Naive thymus-derived CD8-positive, alpha-beta T cell (primary cell): ENCODE results near the gene ATAD3B. TPM values are rescaled to one million over a fixed set of nuclear protein-coding genes. Genes with fewer than 3 reads are reported as not detected.

Experiments
- ATAC-seq, 2 donors: fragments of 150-1000 bp; cut with Tn5 transposase in 1 of 2; sonication (Bioruptor Pico), chemical (Tn5 transposase) in 1 of 2; 1 replicate in 1 of 2; 2 replicates in 1 of 2; pipeline ENCODE4 v1.10.0; 2021; ENCODE audit warnings: mild to moderate bottlenecking in 2 of 2, moderate library complexity in 2 of 2
- POLR2A ChIA-PET: fragments of 350-600 bp; sonication (Branson Sonifier 250); formaldehyde crosslinking; loops from one replicate; lab custom pipeline; 2021; ENCODE audit warnings: antibody characterized with exemption; lab: Charles Lee
- DNase-seq, 10 donors: peaks; one replicate each; pipeline versions ENCODE4 v3.0.0 to v3.0.0-alpha.2; 2020 to 2022
- H3K27ac Mint-ChIP-seq, 10 donors: one replicate each; pipeline ENCODE4 v1.8.0; 2020 to 2022; ENCODE audit warnings: mild to moderate bottlenecking in 10 of 10, mixed read lengths in 10 of 10, moderate library complexity in 4 of 10, inconsistent platforms in 1 of 10
- H3K27me3 Mint-ChIP-seq, 5 donors: one replicate each; pipeline ENCODE4 v1.8.0; 2021 to 2022; ENCODE audit warnings: mixed read lengths in 5 of 5
- H3K36me3 Mint-ChIP-seq, 3 donors: one replicate each; pipeline ENCODE4 v1.8.0; 2020 to 2022; ENCODE audit warnings: mixed read lengths in 3 of 3, mild to moderate bottlenecking in 2 of 3, inconsistent platforms in 1 of 3
- H3K4me1 Mint-ChIP-seq, 4 donors: one replicate each; pipeline ENCODE4 v1.8.0; 2021 to 2022; ENCODE audit warnings: mixed read lengths in 4 of 4
- H3K4me3 Mint-ChIP-seq, 10 donors: one replicate each; pipeline ENCODE4 v1.8.0; 2020 to 2022; ENCODE audit warnings: mild to moderate bottlenecking in 10 of 10, mixed read lengths in 10 of 10, moderate library complexity in 6 of 10, inconsistent platforms in 1 of 10
- H3K9me3 Mint-ChIP-seq, 9 donors: one replicate each; pipeline ENCODE4 v1.8.0; 2020 to 2022; ENCODE audit warnings: mixed read lengths in 9 of 9, mild to moderate bottlenecking in 3 of 9, inconsistent platforms in 1 of 9, moderate library complexity in 1 of 9
- polyA plus RNA-seq, 3 donors: library from polyadenylated mRNA; unstranded; fragments of 300-500 nt; fragmentation: Illumina TruSeq; gene quantifications; one replicate each; pipeline ENCODE4 v1.2.3, GENCODE V29; 2021
- total RNA-seq, 8 experiments: library from RNA in 2 of 8; stranded (reverse) in 2 of 8; gene quantifications; one replicate each; pipeline ENCODE4 v1.2.3 and lab custom pipeline; 2021 to 2026

Gene ATAD3B
- total and polyA plus RNA-seq, 5 experiments from 2014 or later = 2.4 to 50.9 (median 5.6) TPM

GRCh38 chr1:1434824-1435105 is 36.8 kb upstream of the ATAD3B start:
- no peaks in the 10 kb centered on the region for H3K9me3 Mint-ChIP-seq
- peaks cover 0 to 34% (median 7%) of the 10 kb centered on the region in 5 donors for H3K27me3 Mint-ChIP-seq
- no peak for ATAC-seq
- no peak for DNase-seq
- H3K4me3 Mint-ChIP-seq = peak overlapping the region in 8 of 10 donors; percentile 38 to 76 (median 55)
- H3K27ac Mint-ChIP-seq = no peak overlapping the region
- no peaks in the 10 kb centered on the region for H3K36me3 Mint-ChIP-seq
- POLR2A ChIA-PET = interaction anchor here (0.7 kb wide), 1 partner anchor 34 kb away, joined by 3 read pairs; no protein-coding TSS in a partner anchor
- peaks cover 3 to 10% (median 9%) of the 10 kb centered on the region in 4 donors for H3K4me1 Mint-ChIP-seq

- peaks cover 1 to 10% (median 9%) of the 10 kb centered on the region in 4 donors for H3K4me1 Mint-ChIP-seq
- H3K4me3 Mint-ChIP-seq = peak within 1 kb of the TSS; percentile 48 to 76 (median 55)
- H3K9me3 Mint-ChIP-seq = no peaks in the 10 kb centered on the region
- H3K27ac Mint-ChIP-seq = no peak within 1 kb of the TSS
- DNase-seq (peak; percentile 44 to 76 (median 62)), ATAC-seq (peak; percentile 79 to 85)
- no peaks in the 10 kb centered on the region for H3K36me3 Mint-ChIP-seq
- POLR2A ChIA-PET = interaction anchor here (0.7 kb wide), 1 partner anchor 34 kb away, joined by 3 read pairs; no protein-coding TSS in a partner anchor
- peaks cover 0 to 30% (median 7%) of the 10 kb centered on the region in 5 donors for H3K27me3 Mint-ChIP-seq
These were observed 36.3 kb upstream of the ATAD3B start, which contains the start of gene VWA1 for GRCh38 chr1:1435106-1435903. TSS of gene VWA1 (plus strand) at chr1:1435690. CDS start at chr1:1435749, 59 bp downstream.

GRCh38 chr1:1435911-1436629 is 35.5 kb upstream of the ATAD3B start:
- Mint-ChIP-seq H3K36me3 (no peaks in the 10 kb centered on the region), H3K27me3 (peaks cover 0 to 35% (median 7%) of the 10 kb centered on the region in 5 donors), H3K4me3 (peak overlapping the region in 9 of 10 donors; percentile 33 to 66 (median 51)), H3K27ac (no peak overlapping the region), H3K9me3 (no peaks in the 10 kb centered on the region), H3K4me1 (peaks cover 1 to 12% (median 9%) of the 10 kb centered on the region in 4 donors)
- POLR2A ChIA-PET = interaction anchor here (0.5 kb wide), 1 partner anchor 114 kb away, joined by 7 read pairs; no protein-coding TSS in a partner anchor
- DNase-seq (peak in 1 of 10 donors; percentile 59), ATAC-seq (peak; percentile 18 to 35)

- peaks cover 0 to 35% (median 7%) of the 10 kb centered on the region in 5 donors for H3K27me3 Mint-ChIP-seq
- no peaks in the 10 kb centered on the region for H3K36me3 Mint-ChIP-seq
- DNase-seq (no peak), ATAC-seq (no peak)
- H3K4me1 Mint-ChIP-seq = peaks cover 1 to 12% (median 9%) of the 10 kb centered on the region in 4 donors
- H3K27ac Mint-ChIP-seq = no peak overlapping the region
- POLR2A ChIA-PET = interaction anchor here (0.5 to 0.9 kb wide), 2 partner anchors 30 to 115 kb away, joined by 3 to 7 read pairs; partner anchors contain the start of gene MRPL20
- H3K9me3 Mint-ChIP-seq = no peaks in the 10 kb centered on the region
- peak overlapping the region in 6 of 10 donors; percentile 39 to 66 (median 54) for H3K4me3 Mint-ChIP-seq
These were observed 34.9 kb upstream of the ATAD3B start for GRCh38 chr1:1436630-1437032.

GRCh38 chr1:1437033-1437903 is 34.3 kb upstream of the ATAD3B start:
- ATAC-seq (no peak), DNase-seq (peak in 1 of 10 donors; percentile 59)
- Mint-ChIP-seq H3K4me3 (no peak overlapping the region), H3K4me1 (peaks cover 1 to 13% (median 9%) of the 10 kb centered on the region in 4 donors), H3K27ac (no peak overlapping the region), H3K27me3 (peaks cover 0 to 32% (median 7%) of the 10 kb centered on the region in 5 donors), H3K36me3 (no peaks in the 10 kb centered on the region), H3K9me3 (no peaks in the 10 kb centered on the region)
- POLR2A ChIA-PET = interaction anchor here (0.6 to 0.9 kb wide), 2 partner anchors 30 to 231 kb away, joined by 3 read pairs; partner anchors contain the start of gene MRPL20

GRCh38 chr1:1437904-1438376 is 33.6 kb upstream of the ATAD3B start:
- no peaks in the 10 kb centered on the region for H3K36me3 Mint-ChIP-seq
- H3K27me3 Mint-ChIP-seq = peaks cover 0 to 28% (median 5%) of the 10 kb centered on the region in 5 donors
- H3K4me1 Mint-ChIP-seq = peaks cover 1 to 13% (median 9%) of the 10 kb centered on the region in 4 donors
- no peak overlapping the region for H3K4me3 Mint-ChIP-seq
- no peak overlapping the region for H3K27ac Mint-ChIP-seq
- POLR2A ChIA-PET = interaction anchor here (1.0 kb wide), 1 partner anchor 42 kb away, joined by 4 read pairs; no protein-coding TSS in a partner anchor
- ATAC-seq = no peak
- H3K9me3 Mint-ChIP-seq = no peaks in the 10 kb centered on the region
- DNase-seq = no peak

- no peaks in the 10 kb centered on the region for H3K9me3 Mint-ChIP-seq
- H3K4me1 Mint-ChIP-seq = peaks cover 1 to 13% (median 9%) of the 10 kb centered on the region in 4 donors
- peak in 1 of 10 donors; percentile 48 for DNase-seq
- POLR2A ChIA-PET = interaction anchor here (1.0 kb wide), 1 partner anchor 43 kb away, joined by 4 read pairs; no protein-coding TSS in a partner anchor
- peak overlapping the region in 1 of 10 donors; percentile 13 for H3K27ac Mint-ChIP-seq
- H3K4me3 Mint-ChIP-seq = no peak overlapping the region
- ATAC-seq = no peak
- peaks cover 0 to 28% (median 5%) of the 10 kb centered on the region in 5 donors for H3K27me3 Mint-ChIP-seq
- H3K36me3 Mint-ChIP-seq = no peaks in the 10 kb centered on the region
These were observed 32.8 kb upstream of the ATAD3B start for GRCh38 chr1:1438531-1439381.

- peaks cover 1 to 13% (median 8%) of the 10 kb centered on the region in 4 donors for H3K4me1 Mint-ChIP-seq
- H3K27ac Mint-ChIP-seq = no peak overlapping the region
- H3K36me3 Mint-ChIP-seq = no peaks in the 10 kb centered on the region
- DNase-seq (peak in 1 of 10 donors; percentile 21), ATAC-seq (no peak)
- no peak overlapping the region for H3K4me3 Mint-ChIP-seq
- POLR2A ChIA-PET = interaction anchor here (0.7 to 2.3 kb wide), 2 partner anchors 32 to 71 kb away, joined by 3 to 8 read pairs; partner anchors contain the start of gene MRPL20
- peaks cover 0 to 26% (median 5%) of the 10 kb centered on the region in 5 donors for H3K27me3 Mint-ChIP-seq
- no peaks in the 10 kb centered on the region for H3K9me3 Mint-ChIP-seq
These were observed 31.9 kb upstream of the ATAD3B start for GRCh38 chr1:1439546-1440261.

GRCh38 chr1:1440262-1441001 is 31.1 kb upstream of the ATAD3B start:
- Mint-ChIP-seq H3K36me3 (no peaks in the 10 kb centered on the region), H3K27me3 (peaks cover 0 to 21% (median 0%) of the 10 kb centered on the region in 5 donors), H3K4me3 (peak overlapping the region in 1 of 10 donors; percentile 8), H3K4me1 (peaks cover 0 to 9% (median 3%) of the 10 kb centered on the region in 4 donors), H3K27ac (no peak overlapping the region), H3K9me3 (no peaks in the 10 kb centered on the region)
- ATAC-seq (no peak), DNase-seq (peak in 1 of 10 donors; percentile 56)
- POLR2A ChIA-PET = interaction anchor here (0.6 to 2.3 kb wide), 3 partner anchors 33 to 72 kb away, joined by 3 to 8 read pairs (median 3); partner anchors contain the start of gene MRPL20
